HG03175 (cell line): ENCODE data around the gene TAX1BP1.

Experiments used
- ATAC-seq: cut with Tn5 transposase; IDR thresholded peaks from one replicate; pipeline ENCODE4 v1.9.1; 2021; ENCODE audit warnings: mild to moderate bottlenecking, moderate library complexity; ENCODE audit not compliant: unreplicated experiment

The TAX1BP1 gene

GRCh38 chr7:27873981-27874957 is 134.3 kb downstream of the TAX1BP1 start:
- ATAC-seq: no peak

GRCh38 chr7:27875061-27875460 is 135.1 kb downstream of the TAX1BP1 start:
- ATAC-seq: no peak

- no peak for ATAC-seq
Observed at GRCh38 chr7:27875832-27876231, 135.9 kb downstream of the TAX1BP1 start.

- no peak for ATAC-seq
Observed at GRCh38 chr7:27876756-27877155, 136.8 kb downstream of the TAX1BP1 start.
